Superior temporal gyrus (tissue), 1 donor: Measurements from ENCODE around the gene SLC38A1.
"Not testable (repeated sequence)": the region's sequence is repeated elsewhere in the genome, so short reads cannot be mapped to it uniquely, and the experiment has no call there.

Experiments
- DNase-seq: peaks from one replicate; pipeline ENCODE4 v3.0.0-alpha.2; 2016; ENCODE audit errors: extremely low spot score

The SLC38A1 gene

DNA sequence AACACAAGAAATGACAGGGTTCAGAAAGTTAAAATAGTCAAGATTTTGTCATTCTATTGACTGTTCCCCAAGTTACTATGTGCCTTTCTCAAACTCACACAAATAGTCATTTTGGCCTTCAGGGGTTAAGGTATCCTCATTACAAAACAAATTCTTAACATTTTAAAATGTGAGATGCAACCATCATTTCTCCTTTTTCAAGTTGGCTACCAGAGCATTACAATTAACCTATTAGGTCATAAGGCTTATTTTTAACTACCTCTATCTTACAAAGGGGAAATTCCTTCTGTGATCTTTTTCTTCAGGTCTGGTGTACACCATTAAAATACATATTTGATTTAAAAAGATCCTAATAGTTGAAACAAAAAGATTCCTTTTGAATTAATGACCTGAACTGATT, 61.2 kb downstream of the SLC38A1 start:
- DNase-seq, result no peak

DNA sequence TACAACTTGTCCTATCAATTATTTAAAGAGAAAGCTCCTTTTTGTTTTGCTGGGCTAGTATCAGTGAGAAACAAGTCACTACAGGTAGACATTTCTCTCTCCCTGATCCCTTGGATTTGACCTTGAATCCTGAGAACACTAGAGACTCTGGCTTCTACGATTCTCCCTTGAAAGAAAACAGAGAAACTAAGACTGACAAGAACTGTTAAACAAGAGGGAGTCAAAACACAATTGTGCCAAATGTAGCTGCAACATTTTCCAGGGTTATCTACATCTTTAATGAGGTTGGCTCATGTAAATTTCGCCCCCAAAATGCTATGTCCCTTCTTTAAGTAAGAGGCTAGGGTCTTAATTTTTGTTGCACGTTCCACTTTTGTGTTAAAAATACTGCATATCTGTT, 62.4 kb downstream of the SLC38A1 start:
- no peak for DNase-seq

DNA sequence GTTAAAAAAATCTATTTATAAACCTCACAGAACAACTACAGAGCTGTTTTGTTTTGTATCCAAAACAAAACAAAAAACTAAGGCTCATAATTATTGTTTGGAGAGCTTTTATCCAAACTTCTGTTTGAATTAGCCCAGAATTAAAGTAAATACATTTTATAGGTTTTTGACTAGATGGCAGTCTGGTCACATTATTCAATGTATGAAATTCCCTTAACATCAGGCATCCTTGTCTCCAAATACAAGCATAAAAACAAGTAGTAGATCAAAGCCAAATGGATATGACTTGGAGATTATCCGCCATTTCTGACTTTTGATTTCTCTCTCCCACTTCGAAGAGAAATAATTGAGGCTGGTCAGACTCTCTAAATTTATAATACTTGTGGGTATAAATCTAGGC, 63.5 kb downstream of the SLC38A1 start:
- DNase-seq, result no peak

DNA sequence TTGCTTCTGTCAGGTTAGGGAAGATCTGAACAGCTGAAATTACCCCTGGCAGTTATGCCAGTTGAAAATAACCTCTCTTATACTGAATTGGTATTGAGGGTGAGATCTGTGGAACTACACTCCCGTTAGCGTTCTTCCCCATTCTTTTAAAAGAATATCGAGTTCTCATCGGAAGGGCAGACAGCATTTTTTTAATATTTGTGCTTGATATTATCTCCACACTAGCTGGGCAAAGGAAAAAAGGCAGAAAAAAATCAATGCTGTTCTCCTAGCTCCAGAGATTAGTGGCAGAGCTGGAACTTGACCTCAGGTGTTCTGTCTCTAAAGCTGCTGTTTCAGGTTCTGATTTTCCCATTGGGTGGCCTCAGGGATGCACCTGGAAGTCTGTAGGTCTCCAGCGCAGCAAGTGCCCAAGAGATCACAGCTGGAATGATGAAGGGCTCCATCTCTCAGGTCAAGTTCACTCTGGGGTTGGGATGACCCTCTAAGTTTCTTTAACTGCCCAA, 67.5 kb downstream of the SLC38A1 start:
- no peak for DNase-seq

DNA sequence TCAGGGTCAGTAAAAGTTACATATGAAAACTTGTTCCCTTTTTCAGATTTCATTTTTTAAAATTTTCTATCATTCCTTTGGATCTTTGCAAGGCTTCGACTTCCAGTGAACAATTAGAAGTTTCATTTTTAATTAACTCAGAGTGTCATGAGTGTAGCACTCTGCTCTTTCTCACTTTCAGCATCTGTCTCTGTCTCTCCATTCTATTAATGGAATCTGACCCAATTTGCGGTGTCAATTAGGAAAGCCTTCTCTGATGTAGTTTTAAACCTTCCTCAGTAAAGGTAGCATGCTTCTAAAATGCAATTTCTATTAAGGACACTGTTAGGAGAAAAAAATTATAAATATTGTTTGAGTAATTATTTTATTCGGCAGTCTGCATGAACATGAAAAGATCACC, 68.3 kb downstream of the SLC38A1 start:
- DNase-seq, result no peak

DNA sequence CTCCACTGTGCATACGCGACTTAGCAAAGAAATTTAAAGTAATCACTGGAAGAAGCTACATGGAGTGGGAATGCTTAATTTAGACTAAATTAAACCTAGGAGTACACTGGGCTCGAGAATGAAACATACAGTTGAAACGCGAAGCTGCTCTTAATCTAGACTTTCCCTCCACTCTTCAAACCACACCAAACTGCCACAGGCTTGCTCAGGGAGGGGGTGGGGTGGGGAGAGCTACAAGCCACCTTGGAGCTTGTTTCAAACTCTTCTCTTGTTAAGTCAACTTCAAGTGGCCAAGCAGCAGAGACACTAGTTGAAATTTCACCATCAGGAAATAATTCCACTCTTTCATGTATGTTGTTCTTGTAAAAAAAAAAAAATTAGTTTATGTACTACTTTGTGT, 69.9 kb downstream of the SLC38A1 start:
- DNase-seq, result no peak

DNA sequence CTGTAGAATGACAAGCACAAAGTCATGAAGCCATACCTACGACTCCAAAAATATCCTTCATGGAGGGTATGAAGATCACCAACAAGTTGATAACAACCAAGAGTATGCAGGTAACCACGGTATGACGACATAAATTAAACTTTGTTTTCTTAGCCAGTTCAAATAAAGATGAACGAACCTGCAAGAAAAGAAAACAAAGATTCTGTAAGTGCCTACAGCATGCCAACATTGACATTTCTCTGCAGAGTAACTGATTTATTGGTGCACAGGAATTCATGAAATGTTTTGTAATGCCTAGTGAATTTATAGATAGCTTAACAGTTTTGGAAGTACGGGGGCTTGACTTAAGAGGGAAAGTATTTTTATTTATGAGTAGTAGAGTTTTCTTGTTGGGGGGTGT, 71.0 kb downstream of the SLC38A1 start:
- no peak for DNase-seq

DNA sequence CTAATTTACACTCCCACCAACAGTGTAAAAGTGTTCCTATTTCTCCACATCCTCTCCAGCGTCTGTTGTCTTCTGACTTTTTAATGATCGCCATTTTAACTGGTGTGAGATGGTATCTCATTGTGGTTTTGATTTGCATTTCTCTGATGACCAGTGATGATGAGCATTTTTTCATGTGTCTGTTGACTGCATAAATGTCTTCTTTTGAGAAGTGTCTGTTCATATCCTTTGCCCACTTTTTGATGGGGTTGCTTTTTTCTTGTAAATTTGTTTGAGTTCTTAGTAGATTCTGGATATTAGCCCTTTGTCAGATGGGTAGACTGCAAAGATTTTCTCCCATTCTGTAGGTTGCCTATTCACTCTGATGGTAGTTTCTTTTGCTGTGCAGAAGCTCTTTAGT, 78.3 kb downstream of the SLC38A1 start:
- not testable (repeated sequence) for DNase-seq

DNA sequence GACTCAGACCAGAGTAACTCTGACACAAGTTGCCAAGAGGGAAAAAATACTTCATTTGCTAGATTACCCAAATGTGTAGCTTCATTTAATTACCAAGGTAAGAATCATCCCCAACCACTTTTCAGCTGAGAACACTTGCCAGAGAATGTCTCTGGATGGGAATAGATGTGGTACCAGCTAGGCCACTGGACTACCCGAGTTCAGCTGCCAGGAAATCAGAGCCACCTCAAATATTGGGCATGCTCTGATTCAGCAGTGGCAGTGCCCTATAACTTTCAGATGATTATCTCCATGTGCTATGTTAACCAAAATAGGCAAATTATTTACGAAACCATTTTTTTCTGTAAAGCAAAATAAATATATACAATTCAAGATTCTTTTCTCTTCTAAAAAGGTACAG, 80.7 kb downstream of the SLC38A1 start:
- no peak for DNase-seq

DNA sequence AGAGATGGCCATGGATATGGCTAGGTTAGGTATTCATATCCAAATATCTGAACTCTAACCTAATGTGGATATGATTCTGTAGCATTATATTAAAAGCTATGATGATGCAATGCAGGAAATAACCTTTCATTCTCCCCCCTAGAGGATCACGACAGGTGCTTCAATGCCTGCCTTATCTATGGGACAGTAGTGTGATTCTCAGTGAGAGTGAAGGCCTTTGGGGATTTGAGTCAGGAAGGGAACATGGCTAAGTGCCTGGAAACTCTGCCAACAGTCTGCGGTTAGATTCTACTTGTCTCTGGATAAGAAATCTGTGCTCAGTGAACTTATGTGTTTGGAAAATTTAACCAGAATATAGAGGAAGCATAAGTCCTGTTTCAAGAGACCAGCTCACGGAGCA, 81.8 kb downstream of the SLC38A1 start:
- DNase-seq, result no peak

DNA sequence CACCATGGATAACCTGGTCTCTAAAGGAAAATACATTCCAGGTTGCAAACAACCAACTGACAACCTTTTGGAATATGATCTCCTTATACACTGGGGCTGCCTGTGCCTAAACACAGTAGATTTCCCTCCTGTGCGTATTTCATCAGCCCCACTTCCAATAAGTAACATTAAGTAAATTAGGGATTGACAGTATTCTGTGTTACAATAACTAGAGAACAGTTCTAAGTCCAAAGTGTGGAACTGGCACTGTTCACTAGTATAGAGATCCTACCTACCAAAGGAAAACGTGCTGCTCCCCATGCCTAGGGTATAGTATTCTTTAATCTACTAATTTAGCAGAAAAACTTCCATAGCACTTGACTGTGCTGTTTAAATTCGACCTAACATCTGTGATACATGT, 82.8 kb downstream of the SLC38A1 start:
- DNase-seq, result no peak

DNA sequence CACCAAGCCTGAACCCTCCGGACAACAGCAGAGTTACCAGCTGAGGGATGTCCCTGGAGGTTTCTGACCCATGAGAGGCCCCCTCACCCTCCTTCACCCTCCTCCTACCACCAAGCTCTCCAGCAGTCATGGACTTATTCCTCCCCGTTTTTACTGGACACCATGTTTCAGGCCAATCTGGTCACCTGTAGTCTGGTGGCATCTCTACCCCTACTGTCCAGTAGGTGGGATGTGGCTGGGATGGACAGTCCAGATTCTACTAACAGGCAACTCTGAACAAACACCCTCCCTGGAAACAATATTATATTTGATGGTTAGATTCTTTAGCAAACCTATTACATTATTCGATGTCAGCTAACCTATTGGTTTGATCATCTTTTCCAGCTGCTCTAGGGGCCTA, 83.2 kb downstream of the SLC38A1 start:
- DNase-seq, result no peak

DNA sequence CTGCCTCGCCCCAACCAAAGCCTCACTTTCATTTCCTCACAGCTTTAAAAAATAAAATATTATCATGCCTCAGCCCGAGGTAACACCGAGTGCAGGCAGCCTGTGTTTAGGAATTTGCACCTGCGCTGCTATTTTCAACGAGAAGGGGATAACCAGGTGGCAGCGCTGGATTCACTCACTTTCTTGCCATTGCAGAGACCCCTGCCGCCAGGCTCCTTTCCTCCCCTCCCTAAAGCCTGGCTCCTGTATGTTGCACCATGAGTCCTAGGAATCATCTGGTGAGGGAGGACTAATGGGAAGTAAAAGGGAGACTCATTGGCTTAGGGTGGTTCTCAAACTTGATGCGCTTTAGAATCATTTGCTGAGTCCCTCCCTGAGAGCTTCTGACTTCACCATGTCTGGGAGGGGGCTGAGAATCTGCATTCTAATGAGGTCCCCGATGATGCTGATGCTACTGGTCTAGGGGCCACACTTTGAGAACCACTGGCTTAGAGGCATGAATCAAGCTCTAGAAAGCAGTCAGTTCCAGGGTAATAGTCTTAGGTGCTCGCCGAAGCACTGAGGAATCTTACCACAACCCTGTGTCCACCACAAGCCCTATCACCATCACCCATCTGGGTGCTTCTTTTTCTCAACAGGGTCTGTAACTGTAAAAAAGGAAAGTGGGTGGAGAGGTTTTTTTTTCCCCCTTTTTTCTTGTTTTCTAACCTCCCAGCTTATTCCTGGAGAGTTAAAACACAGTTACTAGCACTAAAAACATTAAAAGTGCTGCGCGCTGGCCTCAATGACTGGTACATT, 83.8 kb downstream of the SLC38A1 start:
- no peak for DNase-seq

DNA sequence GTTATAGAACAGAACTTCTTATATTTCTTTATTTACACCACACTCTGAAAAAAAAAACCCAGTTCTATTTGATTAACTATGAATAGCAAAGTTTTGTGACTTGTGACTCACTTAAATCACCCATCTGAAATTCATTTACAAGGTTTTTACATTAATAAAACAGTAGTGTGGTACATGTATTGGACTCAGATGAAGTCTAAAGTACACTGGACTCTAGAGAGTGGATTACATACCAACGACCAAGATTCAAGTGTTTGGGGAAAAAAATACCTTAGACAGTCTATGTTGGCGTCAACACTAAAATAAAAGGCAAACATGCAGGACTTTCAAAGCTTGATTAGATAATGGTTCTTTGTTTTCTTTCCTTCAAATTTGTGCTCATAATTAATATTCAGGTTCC, 85.7 kb downstream of the SLC38A1 start:
- no peak for DNase-seq

DNA sequence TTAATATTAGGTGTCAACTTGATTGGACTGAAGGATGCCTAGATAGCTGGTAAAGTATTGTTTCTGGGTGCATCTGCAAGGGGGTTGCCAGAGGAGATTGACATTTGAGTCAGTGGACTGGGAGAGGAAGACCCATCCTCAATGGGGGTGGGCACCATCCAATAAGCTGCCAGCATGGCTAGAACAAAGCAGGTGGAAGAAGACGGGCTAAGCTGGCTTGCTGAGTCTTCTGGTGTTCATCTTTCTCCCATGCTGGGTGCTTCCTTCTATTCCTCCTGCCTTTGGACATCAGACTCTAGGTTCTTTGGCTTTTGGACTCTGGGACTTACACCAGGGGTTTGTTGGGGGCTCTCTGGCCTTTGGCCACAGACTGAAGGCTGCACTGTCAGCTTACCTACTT, 87.4 kb downstream of the SLC38A1 start:
- no peak for DNase-seq

DNA sequence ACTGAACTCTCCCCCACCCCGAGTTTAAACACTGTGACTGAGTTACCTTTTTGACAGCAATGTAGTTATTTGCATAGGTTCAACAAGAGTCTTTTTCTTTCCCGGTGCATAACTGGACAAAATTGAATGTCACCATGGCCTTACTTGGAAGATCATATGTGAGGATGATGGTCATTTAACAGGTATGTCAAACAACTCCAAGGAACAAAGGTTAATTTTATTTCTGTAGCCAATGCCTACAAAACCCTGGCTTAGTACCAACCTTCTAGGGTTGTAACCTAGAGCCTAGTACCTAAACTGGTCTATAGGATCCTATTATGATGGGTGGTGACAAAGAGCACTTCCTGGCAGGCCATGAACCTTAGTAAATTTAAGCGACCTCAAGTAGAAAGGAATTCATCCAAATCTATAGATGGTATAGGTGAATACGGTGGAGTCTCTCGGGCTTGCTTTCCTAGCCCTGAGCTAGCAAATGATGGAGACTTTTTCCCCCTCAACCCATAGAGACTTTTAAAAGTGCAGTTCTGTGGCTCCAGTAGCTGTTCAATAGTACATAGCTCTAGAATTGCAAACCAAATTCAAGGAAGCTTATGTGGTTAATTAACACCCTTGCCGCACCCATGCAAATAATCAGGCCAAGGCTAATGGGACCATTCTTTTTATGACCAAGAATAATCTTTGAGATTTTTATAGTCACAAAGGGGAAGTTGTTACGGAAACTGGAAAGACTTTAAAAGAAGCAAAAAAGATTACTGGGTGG, 89.0 kb downstream of the SLC38A1 start:
- DNase-seq, result no peak

DNA sequence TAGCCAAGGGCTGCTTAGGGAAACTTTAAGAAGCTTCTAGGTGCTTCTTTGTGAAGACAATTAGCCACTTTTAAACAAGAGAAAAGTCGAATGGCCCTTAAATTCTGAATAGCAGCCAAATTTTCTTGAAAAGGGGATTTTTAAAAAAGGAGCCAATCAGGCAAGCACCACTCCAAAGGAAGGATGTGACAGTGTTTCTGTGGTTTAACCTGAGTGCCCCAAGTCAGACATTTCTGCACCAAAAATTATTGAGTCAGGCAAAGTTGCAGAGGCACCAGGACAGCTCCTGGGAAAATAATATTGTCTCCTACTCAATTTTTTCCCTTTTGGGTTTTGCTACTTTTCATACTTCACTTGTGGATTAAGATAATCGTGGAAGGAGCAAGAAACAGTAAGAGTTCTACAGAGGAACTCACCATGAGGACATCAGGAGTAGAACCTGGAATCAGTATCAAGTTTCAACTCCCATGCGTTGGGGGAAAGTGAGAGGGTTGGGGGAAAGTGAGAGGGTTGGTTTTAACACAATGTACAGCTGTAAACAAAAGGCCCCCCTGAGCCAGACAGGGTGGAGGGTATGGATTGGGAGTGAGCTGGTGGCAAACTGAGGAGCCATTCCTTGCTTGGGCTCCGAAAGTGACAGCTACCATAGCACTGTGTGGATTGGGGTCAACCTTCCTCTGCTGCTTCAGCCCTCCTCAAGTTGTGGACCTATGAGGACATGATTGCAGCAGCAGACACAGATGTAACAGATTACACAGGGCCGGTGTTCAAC, 90.8 kb downstream of the SLC38A1 start:
- no peak for DNase-seq

DNA sequence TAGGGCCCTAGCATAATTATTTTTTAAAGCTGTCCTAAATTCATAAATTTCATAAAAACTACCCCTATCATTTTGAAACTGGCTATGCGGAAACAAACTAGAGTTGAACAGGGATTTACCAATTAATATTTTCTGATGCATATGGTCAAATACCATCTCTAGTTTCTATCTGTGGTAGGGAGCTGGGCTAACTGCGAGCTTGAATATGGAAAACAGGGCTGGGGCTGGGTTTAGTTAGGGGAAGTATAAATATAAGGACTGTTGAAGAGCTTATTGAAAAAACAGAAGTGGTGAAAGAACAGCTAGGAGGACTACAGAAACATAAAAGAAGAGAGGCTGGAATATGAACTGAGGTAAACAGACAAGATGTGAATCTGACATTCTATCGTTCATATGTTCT, 91.8 kb downstream of the SLC38A1 start:
- DNase-seq, result no peak

DNA sequence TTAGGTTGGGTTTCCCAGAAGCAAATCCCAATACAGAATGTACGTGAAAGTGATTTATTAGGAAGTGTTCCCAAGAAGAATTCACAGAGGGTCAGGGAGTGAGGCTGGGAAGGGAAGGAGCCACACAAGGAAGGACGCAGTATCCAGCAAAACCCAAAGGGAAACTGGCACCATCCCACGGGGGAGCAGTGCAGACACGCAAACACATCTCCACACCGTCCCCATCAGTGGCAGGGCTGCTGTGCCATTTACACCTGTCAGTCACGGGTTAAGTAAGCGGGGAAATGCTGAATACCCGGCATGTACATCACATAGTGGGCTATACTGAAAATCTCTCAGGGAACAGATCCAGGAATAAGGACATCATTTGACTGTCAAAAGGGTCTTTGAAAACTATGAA, 93.9 kb downstream of the SLC38A1 start:
- DNase-seq, result no peak

DNA sequence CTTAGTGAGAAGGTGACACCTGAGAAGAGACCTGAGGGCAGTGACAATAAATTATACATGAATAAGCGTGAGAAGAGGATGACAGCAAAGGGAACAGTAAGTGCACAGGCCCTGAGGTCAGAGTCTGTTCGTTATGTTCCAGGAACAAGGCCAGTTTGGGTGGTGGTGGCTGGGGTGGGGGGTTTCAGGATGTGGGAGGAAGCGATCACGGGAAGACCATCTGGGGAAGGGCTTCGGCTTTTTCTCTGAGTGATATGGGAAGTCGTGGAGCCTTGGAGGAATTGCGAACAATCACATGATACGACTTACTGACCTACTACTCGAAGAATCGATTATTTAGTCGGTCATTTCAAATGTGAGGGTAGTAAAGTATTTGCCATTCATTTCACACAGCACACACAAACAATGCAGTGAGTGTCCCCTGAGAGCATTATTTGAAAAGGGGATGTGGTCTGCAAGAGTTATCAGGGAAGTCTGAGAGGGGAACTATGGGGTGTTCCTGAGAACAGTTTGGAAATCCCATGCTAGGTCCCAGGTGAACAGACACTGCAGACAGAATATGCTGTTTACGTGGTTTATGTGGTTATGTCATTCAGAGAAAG, 94.7 kb downstream of the SLC38A1 start:
- DNase-seq, result no peak

DNA sequence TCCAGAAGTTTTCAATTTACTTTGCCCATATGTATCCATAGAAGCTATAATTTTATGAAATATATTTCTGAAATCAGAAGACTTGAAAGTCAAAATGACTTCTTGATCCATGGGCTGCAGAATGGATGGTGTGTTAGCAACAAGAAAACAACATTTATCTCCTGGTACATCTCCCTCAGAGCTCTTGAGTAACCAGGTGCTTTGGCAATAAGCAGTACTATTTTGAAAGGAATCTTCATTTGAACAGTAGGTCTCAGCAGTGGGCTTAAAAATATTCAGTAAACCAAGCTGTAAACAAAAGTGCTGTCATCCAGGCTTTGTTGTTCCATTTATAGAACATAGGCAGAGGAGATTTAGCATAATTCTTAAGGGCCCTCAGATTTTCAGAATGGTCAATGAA, 100.4 kb downstream of the SLC38A1 start:
- no peak for DNase-seq

DNA sequence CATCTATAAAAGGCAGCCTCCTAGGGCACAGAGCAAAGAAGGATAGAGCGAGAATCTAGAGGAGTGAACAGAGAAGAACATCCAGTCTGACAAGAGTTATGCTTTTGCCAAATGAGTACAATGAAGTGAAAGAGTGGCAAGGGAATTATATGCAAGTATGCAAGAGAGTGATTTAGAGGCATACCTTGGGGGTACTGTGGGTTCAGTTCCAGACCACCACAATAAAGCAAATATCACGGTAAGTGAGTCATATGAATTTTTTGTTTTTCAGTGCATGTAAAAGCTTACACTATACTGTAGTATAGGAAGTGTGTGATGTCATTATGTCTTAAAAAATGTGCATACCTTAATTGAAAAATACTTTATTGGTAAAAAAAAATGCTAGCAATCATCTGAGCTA, 101.4 kb downstream of the SLC38A1 start:
- no peak for DNase-seq
